Lower lobe of right lung (tissue), 2 donors: ENCODE data around the gene MRPS26. TPM values are rescaled to one million over a fixed set of nuclear protein-coding genes. Genes with fewer than 3 reads are reported as not detected.
"Not testable (repeated sequence)": the region's sequence is repeated elsewhere in the genome, so short reads cannot be mapped to it uniquely, and the experiment has no call there.

Source experiments
- ATAC-seq, 2 donors: fragments of 200-7000 bp; cut with Tn5 transposase; one replicate each; pipeline ENCODE4 v1.9.1; 2020 to 2022; ENCODE audit warnings: mild to moderate bottlenecking in 2 of 2, moderate library complexity in 2 of 2
- DNase-seq: peaks from one replicate; pipeline ENCODE4 v3.0.0-alpha.2; 2020
- H3K27ac ChIP-seq: fragments of 200-600 bp; one replicate; pipeline ENCODE4 v1.8.0; 2022
- H3K27me3 ChIP-seq: fragments of 200-600 bp; one replicate; pipeline ENCODE4 v1.8.0; 2022; ENCODE audit warnings: low read depth
- H3K36me3 ChIP-seq: fragments of 200-600 bp; one replicate; pipeline ENCODE4 v1.8.0; 2022; ENCODE audit warnings: mild to moderate bottlenecking
- H3K4me1 ChIP-seq: fragments of 200-600 bp; one replicate; pipeline ENCODE4 v1.8.0; 2022
- H3K4me3 ChIP-seq: fragments of 200-600 bp; one replicate; pipeline ENCODE4 v1.8.0; 2022; ENCODE audit warnings: mild to moderate bottlenecking
- H3K9me3 ChIP-seq: fragments of 200-600 bp; one replicate; pipeline ENCODE4 v1.8.0; 2022
- intact Hi-C: fragments of 100-400 bp; cut with DNase I; formaldehyde crosslinking; loops from one replicate; pipeline ENCODE4 v1.11.0; 2022
- total RNA-seq: library from RNA; stranded (reverse); fragmentation: NEBNext Ultra II Directional; extraction: Animal tissue kit (Norgen Biotek cat#: 25700); gene quantifications from one replicate; pipeline ENCODE4 v1.2.1, GENCODE V29; 2021
- TF ChIP-seq, protein P1 (sequence below): fragments of 200-600 bp; IDR thresholded peaks from one replicate; pipeline ENCODE4 v1.8.0; 2022; ENCODE audit warnings: antibody characterized with exemption, mild to moderate bottlenecking
- donor health status: DM: no; HTN: yes; CAD: no; lungs with severe emphysema.

Gene MRPS26
- total RNA-seq, 1 donor from 2014 or later = 31.0 TPM

DNA sequence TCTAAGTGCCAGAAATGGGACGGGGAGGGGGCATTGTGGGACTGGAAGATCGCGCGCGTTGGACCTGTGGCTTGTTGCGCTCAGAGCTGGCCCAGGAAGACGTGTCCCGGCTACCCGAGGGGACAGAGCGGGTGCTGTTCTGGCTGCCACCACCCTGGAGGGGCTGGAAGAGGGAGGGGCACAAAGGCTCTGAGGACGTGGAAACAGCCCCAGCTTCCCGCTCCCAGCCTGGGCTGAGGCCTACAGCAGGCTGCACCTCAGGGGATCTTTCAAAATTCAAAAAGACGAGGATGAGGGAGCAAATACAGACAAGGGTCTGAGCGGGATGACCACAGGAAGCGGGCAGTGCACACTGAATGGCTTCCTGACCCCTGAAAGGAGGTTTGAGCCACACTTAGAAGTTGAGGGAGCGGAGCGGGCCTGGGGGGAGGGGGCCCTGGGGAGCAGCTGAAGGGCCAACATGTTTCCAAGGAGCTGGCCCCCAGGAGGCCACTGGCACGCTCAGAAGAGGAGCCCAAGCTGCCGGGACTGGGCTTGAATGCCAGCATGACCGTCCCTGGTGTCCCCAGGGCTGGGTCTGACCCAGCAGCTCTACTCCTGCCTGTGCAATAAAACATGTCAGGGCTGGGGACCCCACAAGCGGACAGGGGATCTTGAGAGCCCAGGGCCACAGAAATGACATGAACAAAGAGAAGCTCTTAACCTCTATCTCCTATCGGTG, 26.8 kb downstream of the MRPS26 start:
- H3K9me3 ChIP-seq = no peaks in the 10 kb centered on the region
- DNase-seq (no peak), ATAC-seq (no peak)
- intact Hi-C loops = no loop called here
- TF ChIP-seq, protein P1, sequence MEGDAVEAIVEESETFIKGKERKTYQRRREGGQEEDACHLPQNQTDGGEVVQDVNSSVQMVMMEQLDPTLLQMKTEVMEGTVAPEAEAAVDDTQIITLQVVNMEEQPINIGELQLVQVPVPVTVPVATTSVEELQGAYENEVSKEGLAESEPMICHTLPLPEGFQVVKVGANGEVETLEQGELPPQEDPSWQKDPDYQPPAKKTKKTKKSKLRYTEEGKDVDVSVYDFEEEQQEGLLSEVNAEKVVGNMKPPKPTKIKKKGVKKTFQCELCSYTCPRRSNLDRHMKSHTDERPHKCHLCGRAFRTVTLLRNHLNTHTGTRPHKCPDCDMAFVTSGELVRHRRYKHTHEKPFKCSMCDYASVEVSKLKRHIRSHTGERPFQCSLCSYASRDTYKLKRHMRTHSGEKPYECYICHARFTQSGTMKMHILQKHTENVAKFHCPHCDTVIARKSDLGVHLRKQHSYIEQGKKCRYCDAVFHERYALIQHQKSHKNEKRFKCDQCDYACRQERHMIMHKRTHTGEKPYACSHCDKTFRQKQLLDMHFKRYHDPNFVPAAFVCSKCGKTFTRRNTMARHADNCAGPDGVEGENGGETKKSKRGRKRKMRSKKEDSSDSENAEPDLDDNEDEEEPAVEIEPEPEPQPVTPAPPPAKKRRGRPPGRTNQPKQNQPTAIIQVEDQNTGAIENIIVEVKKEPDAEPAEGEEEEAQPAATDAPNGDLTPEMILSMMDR = no peak
- H3K27ac ChIP-seq = no peak overlapping the region
- peaks cover 9% of the 10 kb centered on the region for H3K4me1 ChIP-seq
- peaks cover 23% of the 10 kb centered on the region for H3K27me3 ChIP-seq
- H3K4me3 ChIP-seq = peak overlapping the region; percentile 59
- H3K36me3 ChIP-seq = no peaks in the 10 kb centered on the region

DNA sequence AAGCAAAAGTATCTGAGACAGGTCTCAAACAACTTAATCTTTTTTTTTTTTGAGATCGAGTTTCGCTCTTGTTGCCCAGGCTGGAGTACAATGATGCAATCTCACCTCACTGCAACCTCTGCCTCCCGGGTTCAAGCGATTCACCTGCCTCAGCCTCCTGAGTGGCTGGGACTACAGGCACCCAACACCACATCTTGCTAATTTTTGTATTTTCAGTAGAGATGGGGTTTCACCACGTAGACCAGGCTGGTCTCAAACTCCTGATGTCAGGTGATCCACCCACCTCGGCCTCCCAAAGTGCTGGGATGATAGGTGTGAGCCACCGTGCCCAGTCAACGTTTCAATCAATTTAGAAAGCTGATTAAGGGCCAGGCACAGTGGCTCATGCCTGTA, 27.4 kb downstream of the MRPS26 start:
- H3K4me3 ChIP-seq, H3K27ac ChIP-seq, H3K9me3 ChIP-seq, H3K36me3 ChIP-seq, intact Hi-C loops, ATAC-seq, DNase-seq, H3K4me1 ChIP-seq: not testable (repeated sequence)
- peaks cover 23% of the 10 kb centered on the region for H3K27me3 ChIP-seq

GRCh38 chr20:3074812-3075211, 29.0 kb downstream of the MRPS26 start:
- intact Hi-C loops = no loop called here
- no peak overlapping the region for H3K4me3 ChIP-seq
- H3K9me3 ChIP-seq = no peaks in the 10 kb centered on the region
- H3K36me3 ChIP-seq = no peaks in the 10 kb centered on the region
- DNase-seq (no peak), ATAC-seq (peak in 1 of 2 donors; percentile 65)
- H3K27me3 ChIP-seq = peaks cover 23% of the 10 kb centered on the region
- TF ChIP-seq, protein P1 = no peak
- H3K27ac ChIP-seq = no peak overlapping the region
- peaks cover 9% of the 10 kb centered on the region for H3K4me1 ChIP-seq

DNA sequence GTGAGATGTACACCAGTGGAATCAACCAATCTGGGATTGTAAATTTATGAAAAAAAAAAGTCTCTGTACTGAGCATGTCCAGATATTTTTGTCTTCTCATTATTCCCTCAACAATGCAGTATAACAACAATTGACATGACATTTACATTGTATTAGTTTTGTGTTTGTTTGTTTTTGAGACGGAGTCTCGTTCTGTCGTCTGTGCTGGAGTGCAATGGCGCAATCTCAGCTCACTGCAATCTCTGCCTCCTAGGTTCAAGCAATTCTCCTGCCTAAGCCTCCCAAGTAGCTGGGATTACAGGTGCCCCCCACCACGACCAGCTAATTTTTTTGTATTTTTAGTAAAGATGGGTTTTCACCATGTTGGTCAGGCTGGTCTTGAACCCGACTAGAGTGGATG, 29.5 kb downstream of the MRPS26 start:
- H3K4me1 ChIP-seq, H3K4me3 ChIP-seq, H3K27ac ChIP-seq, DNase-seq, H3K9me3 ChIP-seq, intact Hi-C loops, H3K36me3 ChIP-seq, ATAC-seq: not testable (repeated sequence)
- peaks cover 23% of the 10 kb centered on the region for H3K27me3 ChIP-seq

DNA sequence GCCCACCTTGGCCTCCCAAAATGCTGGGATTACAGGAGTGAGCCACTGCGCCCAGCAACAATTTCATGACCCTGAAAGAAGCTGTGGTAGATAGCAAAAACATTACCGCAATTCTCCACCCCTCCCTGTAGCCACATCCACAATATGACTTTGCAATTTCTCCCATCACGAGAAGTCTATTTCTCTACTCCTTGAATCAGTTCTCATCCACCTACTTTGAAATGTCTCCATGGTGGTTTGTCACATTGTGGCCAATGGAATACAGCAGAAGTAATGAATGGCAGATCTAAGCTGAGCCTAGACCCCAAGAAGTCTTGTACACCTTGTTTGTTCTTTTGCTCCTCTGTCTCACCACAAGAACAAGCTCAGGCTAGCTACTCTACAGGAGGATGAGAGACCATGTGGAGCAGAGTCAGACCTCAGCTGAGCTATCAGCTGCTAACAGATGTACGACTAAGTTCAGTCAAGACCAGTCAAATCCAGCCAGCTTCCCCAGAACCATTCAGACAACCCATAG, 31.8 kb downstream of the MRPS26 start:
- ATAC-seq (no peak), DNase-seq (no peak)
- no peaks in the 10 kb centered on the region for H3K9me3 ChIP-seq
- H3K36me3 ChIP-seq = no peaks in the 10 kb centered on the region
- H3K27me3 ChIP-seq = peaks cover 25% of the 10 kb centered on the region
- intact Hi-C loops = no loop called here
- no peak overlapping the region for H3K27ac ChIP-seq
- H3K4me3 ChIP-seq = no peak overlapping the region
- TF ChIP-seq, protein P1 = no peak
- peaks cover 5% of the 10 kb centered on the region for H3K4me1 ChIP-seq

- Histone ChIP-seq H3K9me3 (no peaks in the 10 kb centered on the region), H3K27me3 (peaks cover 51% of the 10 kb centered on the region), H3K27ac (no peak overlapping the region), H3K4me1 (peaks cover 16% of the 10 kb centered on the region), H3K36me3 (no peaks in the 10 kb centered on the region), H3K4me3 (no peak overlapping the region)
- DNase-seq = no peak
- intact Hi-C loops = no loop called here
- TF ChIP-seq, protein P1 = no peak
- ATAC-seq = peak in 1 of 2 donors; percentile 21
Measured at GRCh38 chr20:3080939-3081388, 35.1 kb downstream of the MRPS26 start.
